HEK293 (cell line): ENCODE measurements around the gene MORF4L1.

Source experiments
- ZNF221 ChIP-seq: fragments of 450-650 bp; formaldehyde crosslinking; IDR thresholded peaks from 2 replicates; pipeline ENCODE4 v1.5.1; 2017; ENCODE audit warnings: missing biosample characterization, missing genetic modification characterization, borderline replicate concordance
- TF ChIP-seq, protein P1 (sequence below): fragments of 450-650 bp; formaldehyde crosslinking; IDR thresholded peaks from 2 replicates; pipeline ENCODE4 v1.5.1; 2016; ENCODE audit warnings: missing biosample characterization, missing genetic modification characterization

DNA sequence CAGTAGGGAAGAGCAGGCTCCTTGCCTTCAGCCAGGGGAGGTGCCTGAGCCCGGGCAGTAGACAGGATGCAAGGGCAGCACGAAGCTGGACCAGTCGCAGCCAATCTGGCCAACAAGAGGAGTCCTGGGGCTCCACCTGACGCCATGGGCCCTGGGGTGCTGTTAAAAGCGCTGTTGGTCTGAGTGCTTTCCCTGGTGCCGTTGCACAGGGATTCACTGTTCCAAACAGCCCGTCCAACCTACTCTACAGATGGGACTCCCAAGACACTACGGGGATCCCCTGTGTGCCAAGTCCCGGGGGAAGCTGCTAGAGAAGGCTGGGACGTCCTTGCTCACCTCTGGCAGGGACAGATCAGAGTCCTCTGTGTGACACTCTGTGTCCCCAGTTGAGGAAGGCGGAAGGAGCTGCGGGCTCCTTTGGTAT lies 71.5 kb downstream of the MORF4L1 start:
- no peak for TF ChIP-seq ZNF221 (tag by site-specific recombination)
- TF ChIP-seq, protein P1, sequence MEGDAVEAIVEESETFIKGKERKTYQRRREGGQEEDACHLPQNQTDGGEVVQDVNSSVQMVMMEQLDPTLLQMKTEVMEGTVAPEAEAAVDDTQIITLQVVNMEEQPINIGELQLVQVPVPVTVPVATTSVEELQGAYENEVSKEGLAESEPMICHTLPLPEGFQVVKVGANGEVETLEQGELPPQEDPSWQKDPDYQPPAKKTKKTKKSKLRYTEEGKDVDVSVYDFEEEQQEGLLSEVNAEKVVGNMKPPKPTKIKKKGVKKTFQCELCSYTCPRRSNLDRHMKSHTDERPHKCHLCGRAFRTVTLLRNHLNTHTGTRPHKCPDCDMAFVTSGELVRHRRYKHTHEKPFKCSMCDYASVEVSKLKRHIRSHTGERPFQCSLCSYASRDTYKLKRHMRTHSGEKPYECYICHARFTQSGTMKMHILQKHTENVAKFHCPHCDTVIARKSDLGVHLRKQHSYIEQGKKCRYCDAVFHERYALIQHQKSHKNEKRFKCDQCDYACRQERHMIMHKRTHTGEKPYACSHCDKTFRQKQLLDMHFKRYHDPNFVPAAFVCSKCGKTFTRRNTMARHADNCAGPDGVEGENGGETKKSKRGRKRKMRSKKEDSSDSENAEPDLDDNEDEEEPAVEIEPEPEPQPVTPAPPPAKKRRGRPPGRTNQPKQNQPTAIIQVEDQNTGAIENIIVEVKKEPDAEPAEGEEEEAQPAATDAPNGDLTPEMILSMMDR (tag by site-specific recombination) = no peak
